Heart left ventricle (tissue), 16 donors: ENCODE measurements around the gene LRRC3. TPM values are rescaled to one million over a fixed set of nuclear protein-coding genes. Genes with fewer than 3 reads are reported as not detected.
A peak's percentile ranks its signal among the peaks of the same experiment; 100 is the strongest.

ENCODE experiments used
- ATAC-seq, 4 donors: fragments of 200-7000 bp; cut with Tn5 transposase; one replicate each; pipeline ENCODE4 v1.9.1; 2020 to 2022; ENCODE audit warnings: moderate library complexity in 4 of 4, mild to moderate bottlenecking in 3 of 4, moderate number of reproducible peaks in 1 of 4
- DNase-seq, 5 donors: peaks; one replicate each; pipeline ENCODE4 v3.0.0-alpha.2; 2020
- H3K27ac ChIP-seq, 12 donors: fragments of 200-600 bp; sonication (generic) in 4 of 12; one replicate each; pipeline versions ENCODE4 v1.5.0 to v1.8.0; 2016 to 2022; ENCODE audit warnings: mild to moderate bottlenecking in 2 of 12
- H3K27me3 ChIP-seq, 9 donors: fragments of 200-600 bp; sonication (generic) in 2 of 9; one replicate each; pipeline versions ENCODE4 v1.5.1 to v1.8.0; 2016 to 2022; ENCODE audit warnings: mild to moderate bottlenecking in 3 of 9
- H3K36me3 ChIP-seq, 9 donors: fragments of 200-600 bp; sonication (generic) in 2 of 9; one replicate each; pipeline versions ENCODE4 v1.5.0 to v1.8.0; 2018 to 2022; ENCODE audit warnings: mild to moderate bottlenecking in 2 of 9
- H3K4me1 ChIP-seq, 12 donors: fragments of 200-600 bp; sonication (generic) in 4 of 12; one replicate each; pipeline versions ENCODE4 v1.5.0 to v1.8.0; 2016 to 2022; ENCODE audit warnings: mild to moderate bottlenecking in 3 of 12
- H3K4me3 ChIP-seq, 12 donors: fragments of 200-600 bp; sonication (generic) in 4 of 12; one replicate each; pipeline versions ENCODE4 v1.5.0 to v1.8.0; 2017 to 2022; ENCODE audit warnings: mild to moderate bottlenecking in 9 of 12, moderate library complexity in 4 of 12
- H3K9me3 ChIP-seq, 12 donors: fragments of 200-600 bp; sonication (generic) in 4 of 12; one replicate each; pipeline versions ENCODE4 v1.5.0 to v1.8.0; 2016 to 2022; ENCODE audit warnings: mild to moderate bottlenecking in 1 of 12
- POLR2A ChIP-seq, 2 donors: fragments of 450-650 bp; IDR thresholded peaks; one replicate each; pipeline ENCODE4 v1.6.1; 2017; ENCODE audit warnings: antibody characterized with exemption in 2 of 2, mild to moderate bottlenecking in 2 of 2, moderate library complexity in 2 of 2
- WGBS, 4 donors: extraction: QIAGEN DNeasy Blood & Tissue Kit in 2 of 4; methylation state at CpG; one replicate each; pipeline versions ENCODE4 v1.1.5 to v1.1.7; 2013 to 2018; 5-methylcytosine and 5-hydroxymethylcytosine counted together
- intact Hi-C, 10 donors: fragments of 100-400 bp; cut with DNase I; formaldehyde crosslinking; loops; one replicate each; pipeline versions ENCODE4 v1.11.1 to v1.14.2; 2022
- polyA plus RNA-seq, 2 donors: library from polyadenylated mRNA; stranded (reverse); fragments of 200-250 nt; gene quantifications; one replicate each; pipeline ENCODE4 v1.2.3, GENCODE V29; 2013
- total RNA-seq, 9 donors: library from RNA; depleted of rRNA in 2 of 9; stranded (reverse); fragments of >200 nt in 2 of 9; fragmentation: NEBNext Ultra II Directional in 3 of 9; extraction: Animal tissue kit (Norgen Biotek cat#: 25700) in 3 of 9; gene quantifications; one replicate each; pipeline versions ENCODE4 v1.1.0 to v1.2.4, GENCODE V29; 2016 to 2023
- TF ChIP-seq, protein P1 (sequence below), 12 donors: fragments of 200-600 bp; sonication (generic) in 4 of 12; IDR thresholded peaks; one replicate each; pipeline versions ENCODE4 v1.5.0 to v1.8.0; 2018 to 2022; ENCODE audit warnings: antibody characterized with exemption in 12 of 12, mild to moderate bottlenecking in 5 of 12
- donor health status: ischemic (EF 13 %, LVEDD 7.1; RV severe dilation, severe dysfunction).
- donor health status: healthy with polysubstance abuse.
- donor health status: DM: no; HTN: yes; CAD: no.
- donor health status: DM: no; HTN: no; CAD: no.
- donor health status: ischemic (EF 25% LVEDD 6.9; RV normal size, moderate dysfunction).
- donor health status: ischemic (EF 25% LVEDD 5.7; RV mildly dilated, moderate dysfunction).
- donor health status: healthy.
- donor health status: DM: yes; HTN: yes; CAD: no.
- donor health status: ischemic (EF 35%, LVEDD 5.7; RV mildly dilated, moderate dysfunction).
- donor health status: nonischemic (EF 11% LVEDD 7.7; RV severe dilation, severe dysfunction).
- donor health status: DM: yes; HTN: yes; CAD: no.
- donor health status: PGD.
- donor health status: ischemic (EF 29% LVEDD 5.4; RV normal size, mild dysfunction).
- donor health status: nonischemic (EF 23%, LVEDD 6.1; RV moderate dilation, normal function).

LRRC3 gene
- total and polyA plus RNA-seq, 11 donors = 1.4 to 5.8 (median 2.3) TPM

DNA sequence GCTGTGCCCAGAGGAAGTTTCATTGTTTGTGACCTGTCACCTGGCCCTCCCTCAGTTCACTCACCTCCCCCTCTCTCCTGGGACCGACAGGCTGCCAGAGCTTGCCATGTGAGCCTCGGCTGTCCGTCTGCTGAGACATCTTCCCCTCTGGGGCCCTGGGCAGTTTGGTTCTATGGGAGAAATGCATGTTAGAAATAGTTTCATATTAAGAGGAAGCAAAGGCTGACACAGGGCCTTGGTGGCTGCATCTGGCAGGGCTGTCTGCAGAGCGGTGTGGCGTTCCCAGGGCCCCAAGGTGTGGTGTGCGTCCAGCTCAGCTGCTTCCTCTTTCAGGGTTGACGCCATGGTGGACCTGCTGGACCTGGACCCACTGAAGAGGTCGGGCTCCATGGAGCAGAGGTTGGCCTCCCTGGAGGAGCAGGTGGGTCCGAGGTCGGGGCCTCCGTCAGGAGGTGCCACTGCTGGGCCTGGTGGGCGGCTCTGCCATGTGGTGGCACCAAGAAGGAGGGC, 31.9 kb upstream of the LRRC3 start:
- Histone ChIP-seq H3K27ac (no peak overlapping the region), H3K4me1 (no peaks in the 10 kb centered on the region), H3K27me3 (peaks cover 0 to 11% (median 0%) of the 10 kb centered on the region in 9 donors), H3K36me3 (peaks cover 0 to 54% (median 0%) of the 10 kb centered on the region in 9 donors), H3K4me3 (no peak overlapping the region), H3K9me3 (no peaks in the 10 kb centered on the region)
- no peak for ATAC-seq
- DNase-seq = peak in 2 of 5 donors; percentile 11 to 30
- intact Hi-C loops = loop anchor here in 1 of 10 donors (10.0 kb wide), 1 partner anchor 59 kb away; no protein-coding TSS in a partner anchor
- 63 to 84% (median 81%) methylated on average over 7 to 12 of the region's 12 CpGs for WGBS, 4 donors
- TF ChIP-seq, protein P1, sequence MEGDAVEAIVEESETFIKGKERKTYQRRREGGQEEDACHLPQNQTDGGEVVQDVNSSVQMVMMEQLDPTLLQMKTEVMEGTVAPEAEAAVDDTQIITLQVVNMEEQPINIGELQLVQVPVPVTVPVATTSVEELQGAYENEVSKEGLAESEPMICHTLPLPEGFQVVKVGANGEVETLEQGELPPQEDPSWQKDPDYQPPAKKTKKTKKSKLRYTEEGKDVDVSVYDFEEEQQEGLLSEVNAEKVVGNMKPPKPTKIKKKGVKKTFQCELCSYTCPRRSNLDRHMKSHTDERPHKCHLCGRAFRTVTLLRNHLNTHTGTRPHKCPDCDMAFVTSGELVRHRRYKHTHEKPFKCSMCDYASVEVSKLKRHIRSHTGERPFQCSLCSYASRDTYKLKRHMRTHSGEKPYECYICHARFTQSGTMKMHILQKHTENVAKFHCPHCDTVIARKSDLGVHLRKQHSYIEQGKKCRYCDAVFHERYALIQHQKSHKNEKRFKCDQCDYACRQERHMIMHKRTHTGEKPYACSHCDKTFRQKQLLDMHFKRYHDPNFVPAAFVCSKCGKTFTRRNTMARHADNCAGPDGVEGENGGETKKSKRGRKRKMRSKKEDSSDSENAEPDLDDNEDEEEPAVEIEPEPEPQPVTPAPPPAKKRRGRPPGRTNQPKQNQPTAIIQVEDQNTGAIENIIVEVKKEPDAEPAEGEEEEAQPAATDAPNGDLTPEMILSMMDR (IDR thresholded peaks at IDR 0.05) = no peak
- TF ChIP-seq POLR2A (IDR thresholded peaks at IDR 0.05) = no peak

DNA sequence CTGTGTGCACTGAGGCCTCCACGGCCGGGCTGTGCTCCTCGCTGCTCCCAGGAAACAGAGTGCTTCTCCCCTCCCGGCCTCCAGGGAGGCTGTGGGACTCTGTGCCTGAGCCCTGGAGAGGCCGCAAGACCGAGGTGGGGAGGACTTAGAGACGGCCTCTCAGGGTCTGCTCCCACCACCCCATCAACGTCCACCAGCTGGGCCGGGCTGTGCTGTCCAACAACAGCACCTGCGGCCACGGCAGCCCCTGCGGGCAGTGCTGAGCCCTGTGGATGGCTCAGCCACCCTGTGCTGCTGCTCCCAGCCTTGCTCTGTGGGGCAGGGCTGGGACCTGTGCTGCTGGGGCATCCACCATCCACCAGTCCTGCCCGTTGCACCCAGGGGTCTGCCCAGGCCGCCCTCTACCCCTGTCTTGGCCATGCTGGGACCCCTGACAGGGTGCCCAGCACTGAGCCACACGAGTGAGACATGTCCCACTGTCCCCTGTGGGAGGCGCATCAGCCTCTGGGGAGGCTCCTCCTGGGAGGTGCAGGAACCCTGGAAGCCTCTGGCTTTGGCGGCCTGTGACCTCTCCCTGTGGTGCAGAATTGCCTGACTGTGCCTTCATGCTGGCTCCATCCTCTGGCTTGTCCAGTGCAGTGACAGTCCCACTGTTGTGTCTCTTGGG, 31.2 kb upstream of the LRRC3 start:
- Histone ChIP-seq H3K27ac (no peak overlapping the region), H3K9me3 (peaks cover 0 to 5% (median 0%) of the 10 kb centered on the region in 12 donors), H3K27me3 (peaks cover 0 to 11% (median 0%) of the 10 kb centered on the region in 9 donors), H3K36me3 (peaks cover 0 to 47% (median 0%) of the 10 kb centered on the region in 9 donors), H3K4me3 (no peak overlapping the region), H3K4me1 (no peaks in the 10 kb centered on the region)
- DNase-seq (peak in 2 of 5 donors; percentile 15 to 45), ATAC-seq (no peak)
- intact Hi-C loops = loop anchor here in 1 of 10 donors (10.0 kb wide), 1 partner anchor 59 kb away; no protein-coding TSS in a partner anchor
- TF ChIP-seq, protein P1 (IDR thresholded peaks at IDR 0.05) = no peak
- no peak for TF ChIP-seq POLR2A (IDR thresholded peaks at IDR 0.05)
- WGBS, 4 donors = 80 to 90% (median 81%) methylated on average over 8 to 17 of the region's 17 CpGs

DNA sequence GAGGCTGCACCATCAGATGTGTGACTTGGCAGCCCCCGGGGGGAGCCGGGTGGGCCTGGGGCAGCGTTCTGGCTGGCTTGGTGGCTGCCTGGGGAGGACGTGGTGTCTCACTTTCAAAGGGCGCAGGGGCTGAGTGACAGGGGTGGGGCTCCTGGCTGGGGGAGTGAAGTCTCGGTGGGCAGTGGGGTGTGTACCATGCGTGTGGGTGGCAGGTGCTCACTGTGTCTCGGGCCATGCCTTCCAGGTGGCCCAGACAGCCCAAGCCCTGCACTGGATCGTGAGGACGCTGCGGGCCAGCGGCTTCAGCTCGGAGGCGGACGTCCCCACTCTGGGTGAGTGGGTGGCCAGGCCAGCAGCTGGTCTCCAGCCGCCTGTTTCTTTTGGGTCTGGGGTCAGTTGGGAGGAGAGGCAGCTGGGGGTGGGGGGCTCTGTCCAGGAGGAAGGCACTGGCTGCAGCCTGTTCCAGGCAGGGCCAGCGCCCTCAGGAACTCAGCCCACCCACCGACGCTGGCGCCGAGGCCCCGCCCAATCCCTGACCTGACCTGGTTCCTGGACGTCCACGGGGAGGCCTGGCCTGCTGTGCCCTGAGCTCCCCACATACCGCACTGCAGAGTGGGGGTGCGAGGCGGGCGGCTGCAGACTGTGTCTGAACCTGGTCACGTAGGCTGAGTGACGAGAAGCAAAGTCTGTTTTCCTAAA, 30.6 kb upstream of the LRRC3 start:
- H3K36me3 ChIP-seq = peaks cover 0 to 45% (median 0%) of the 10 kb centered on the region in 9 donors
- H3K4me3 ChIP-seq = peak overlapping the region in 3 of 12 donors; percentile 12 to 35 (median 32)
- intact Hi-C loops = loop anchor here in 1 of 10 donors (10.0 kb wide), 1 partner anchor 60 kb away; no protein-coding TSS in a partner anchor
- H3K4me1 ChIP-seq = no peaks in the 10 kb centered on the region
- ATAC-seq = peak in 1 of 4 donors; percentile 25
- no peak overlapping the region for H3K27ac ChIP-seq
- 73 to 82% (median 78%) methylated on average over 10 to 30 of the region's 30 CpGs for WGBS, 4 donors
- peaks cover 0 to 11% (median 0%) of the 10 kb centered on the region in 9 donors for H3K27me3 ChIP-seq
- no peak for TF ChIP-seq POLR2A (IDR thresholded peaks at IDR 0.05)
- TF ChIP-seq, protein P1 (IDR thresholded peaks at IDR 0.05) = no peak
- DNase-seq = peak in 2 of 5 donors; percentile 13 to 44
- peaks cover 0 to 12% (median 5%) of the 10 kb centered on the region in 12 donors for H3K9me3 ChIP-seq
